GM19025 (cell line): ENCODE results near the gene ZDHHC22.
"Not testable (repeated sequence)": the region's sequence is repeated elsewhere in the genome, so short reads cannot be mapped to it uniquely, and the experiment has no call there.

ENCODE experiments used
- ATAC-seq: cut with Tn5 transposase; IDR thresholded peaks from one replicate; pipeline ENCODE4 v1.9.1; 2021; ENCODE audit warnings: mild to moderate bottlenecking, low read depth, moderate library complexity; ENCODE audit not compliant: unreplicated experiment

The ZDHHC22 gene

GRCh38 chr14:77141214-77142004, at the start of gene ZDHHC22:
ZDHHC22 (minus strand) TSS chr14:77141791; CDS start chr14:77139738, 2,053 bp downstream.
- no peak for ATAC-seq

GRCh38 chr14:77190977-77191376, 49.4 kb upstream of the ZDHHC22 start:
- no peak for ATAC-seq

- no peak for ATAC-seq
Observed at GRCh38 chr14:77189479-77189878, 47.9 kb upstream of the ZDHHC22 start.

- ATAC-seq = no peak
Observed at GRCh38 chr14:77187649-77188012, 46.0 kb upstream of the ZDHHC22 start.

GRCh38 chr14:77186911-77187648, 45.5 kb upstream of the ZDHHC22 start:
- no peak for ATAC-seq

- no peak for ATAC-seq
Observed at GRCh38 chr14:77185093-77185465, 43.5 kb upstream of the ZDHHC22 start.

- no peak for ATAC-seq
Observed at GRCh38 chr14:77184396-77185092, 43.0 kb upstream of the ZDHHC22 start.

- no peak for ATAC-seq
Observed at GRCh38 chr14:77183896-77184295, 42.3 kb upstream of the ZDHHC22 start.

- no peak for ATAC-seq
Observed at GRCh38 chr14:77181603-77182437, 40.2 kb upstream of the ZDHHC22 start, which contains the start of gene TMEM63C. TMEM63C (plus strand) TSS chr14:77181798; CDS start chr14:77218814, 37,016 bp downstream.

GRCh38 chr14:77180726-77181602, 39.4 kb upstream of the ZDHHC22 start:
- no peak for ATAC-seq

- ATAC-seq = no peak
Observed at GRCh38 chr14:77178656-77179055, 37.1 kb upstream of the ZDHHC22 start.

GRCh38 chr14:77177702-77178101, 36.1 kb upstream of the ZDHHC22 start:
- ATAC-seq = no peak

- no peak for ATAC-seq
Observed at GRCh38 chr14:77175843-77176242, 34.3 kb upstream of the ZDHHC22 start.

GRCh38 chr14:77173911-77174617, 32.5 kb upstream of the ZDHHC22 start:
- ATAC-seq = not testable (repeated sequence)

GRCh38 chr14:77172916-77173315, 31.3 kb upstream of the ZDHHC22 start:
- ATAC-seq = no peak

- no peak for ATAC-seq
Observed at GRCh38 chr14:77170045-77170444, 28.5 kb upstream of the ZDHHC22 start.

GRCh38 chr14:77161011-77161410, 19.4 kb upstream of the ZDHHC22 start:
- ATAC-seq = no peak

GRCh38 chr14:77158882-77159255, 17.3 kb upstream of the ZDHHC22 start:
- ATAC-seq = no peak
